Skeletal muscle tissue (tissue), 4 donors: ENCODE results near the gene VAV1. TPM values are rescaled to one million over a fixed set of nuclear protein-coding genes. Genes with fewer than 3 reads are reported as not detected.

ENCODE experiments used
- H3K27ac ChIP-seq: one replicate; pipeline ENCODE4 v1.7.0; 2013; ENCODE audit warnings: mild to moderate bottlenecking, low read depth, low read length, inconsistent platforms
- H3K27me3 ChIP-seq, 3 donors: one replicate each; pipeline ENCODE4 v1.7.0; 2013; ENCODE audit warnings: low read length in 3 of 3; ENCODE audit not compliant: control insufficient read depth in 3 of 3, insufficient read depth in 3 of 3
- H3K36me3 ChIP-seq, 3 donors: one replicate each; pipeline ENCODE4 v1.7.0; 2013; ENCODE audit warnings: low read length in 3 of 3; ENCODE audit not compliant: control insufficient read depth in 3 of 3, insufficient read depth in 3 of 3
- H3K4me1 ChIP-seq, 3 donors: one replicate each; pipeline ENCODE4 v1.7.0; 2013; ENCODE audit warnings: low read length in 3 of 3, mild to moderate bottlenecking in 3 of 3; ENCODE audit not compliant: control insufficient read depth in 3 of 3, insufficient read depth in 3 of 3
- H3K4me3 ChIP-seq, 3 donors: one replicate each; pipeline ENCODE4 v1.7.0; 2013; ENCODE audit warnings: low read length in 3 of 3
- H3K9ac ChIP-seq, 3 donors: one replicate each; pipeline ENCODE4 v1.7.0; 2013; ENCODE audit warnings: low read length in 3 of 3, mild to moderate bottlenecking in 3 of 3, moderate library complexity in 2 of 3, low read depth in 1 of 3
- H3K9me3 ChIP-seq, 3 donors: one replicate each; pipeline ENCODE4 v1.7.0; 2013; ENCODE audit warnings: low read length in 3 of 3; ENCODE audit not compliant: control insufficient read depth in 3 of 3
- total RNA-seq: library from RNA; depleted of rRNA; stranded (reverse); fragments of >200 nt; gene quantifications from one replicate; pipeline ENCODE4 v1.2.3, GENCODE V29; 2014
- donor health status: Osteomylitis.

Gene VAV1
- total RNA-seq, 1 donor from 2014 or later, result 4.7 TPM

DNA sequence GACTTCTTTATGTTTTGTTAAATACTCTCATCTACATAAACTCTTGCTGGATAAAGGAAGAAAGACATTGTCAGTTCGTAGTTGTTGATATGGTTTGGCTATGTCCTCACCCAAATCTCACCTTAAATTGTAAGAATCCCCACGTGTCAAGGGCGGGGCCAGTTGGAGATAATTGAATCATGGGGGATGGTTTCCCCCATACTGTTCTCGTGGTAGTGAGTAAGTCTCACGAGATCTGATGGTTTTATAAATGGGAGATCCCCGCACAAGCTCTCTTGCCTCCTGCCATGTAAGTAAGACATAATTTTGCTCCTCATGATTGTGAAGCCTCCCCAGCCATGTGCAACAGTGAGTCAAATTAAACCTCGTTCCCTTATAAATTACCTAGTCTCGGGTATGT lies 118.4 kb downstream of the VAV1 start:
- Histone ChIP-seq H3K27ac (no peak overlapping the region), H3K9ac (no peak overlapping the region), H3K4me1 (no peaks in the 10 kb centered on the region), H3K36me3 (no peaks in the 10 kb centered on the region), H3K27me3 (peaks cover 0 to 7% (median 0%) of the 10 kb centered on the region in 3 donors), H3K4me3 (no peak overlapping the region), H3K9me3 (peaks cover 0 to 6% (median 0%) of the 10 kb centered on the region in 3 donors)

DNA sequence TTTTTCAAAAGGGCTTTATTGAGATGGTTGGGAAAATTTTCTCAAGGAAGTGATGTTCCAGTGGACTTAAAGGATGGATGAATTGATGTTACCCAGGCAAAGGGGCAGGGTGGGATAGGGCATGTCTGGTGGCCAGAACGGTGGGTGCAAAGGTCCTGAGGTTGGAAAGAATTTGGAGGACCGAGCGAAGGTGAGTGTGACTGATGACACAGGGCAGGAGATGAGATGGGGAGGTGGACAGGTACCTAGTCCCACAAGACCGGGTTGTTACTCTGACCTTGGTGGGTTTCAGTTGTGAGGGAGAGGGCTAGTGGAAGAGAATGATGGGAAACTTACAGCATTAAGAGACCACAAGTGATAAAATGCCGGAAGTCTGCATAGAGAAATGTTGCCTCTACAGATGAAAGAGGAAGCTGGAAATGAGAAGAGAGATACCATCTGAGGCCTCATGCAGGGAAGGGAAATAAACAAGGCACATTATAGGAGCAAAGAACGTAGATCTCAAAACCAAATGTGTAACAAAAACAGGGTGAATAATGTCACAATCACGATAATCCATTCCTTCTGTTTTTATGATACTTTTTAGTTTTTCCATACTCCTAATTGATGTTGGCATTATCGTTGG lies 119.4 kb downstream of the VAV1 start:
- Histone ChIP-seq H3K9ac (no peak overlapping the region), H3K27ac (no peak overlapping the region), H3K4me1 (no peaks in the 10 kb centered on the region), H3K4me3 (no peak overlapping the region), H3K27me3 (peaks cover 0 to 7% (median 0%) of the 10 kb centered on the region in 3 donors), H3K9me3 (peaks cover 0 to 6% (median 2%) of the 10 kb centered on the region in 3 donors), H3K36me3 (no peaks in the 10 kb centered on the region)

DNA sequence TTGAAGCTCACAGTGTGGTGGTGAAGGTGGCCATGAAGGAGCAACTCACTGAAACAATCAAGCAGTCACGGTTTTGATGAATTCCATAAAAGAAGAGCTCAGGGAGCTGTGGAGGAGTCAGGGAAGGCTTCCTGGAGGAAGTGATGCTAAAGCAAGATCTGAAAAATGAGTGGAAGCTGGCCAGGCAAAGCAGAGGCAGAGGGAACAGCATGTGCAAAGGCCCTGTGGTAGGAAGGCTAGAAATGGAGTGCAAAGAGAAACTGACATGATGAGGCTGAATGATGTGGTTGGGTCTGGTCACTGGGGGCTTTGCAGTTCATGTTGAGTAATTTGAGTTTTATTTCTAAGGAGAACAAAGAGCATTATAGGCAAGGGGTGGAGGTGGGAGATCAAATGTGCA lies 121.8 kb downstream of the VAV1 start:
- no peak overlapping the region for H3K9ac ChIP-seq
- H3K9me3 ChIP-seq, result peaks cover 0 to 6% (median 2%) of the 10 kb centered on the region in 3 donors
- H3K27ac ChIP-seq, result no peak overlapping the region
- H3K36me3 ChIP-seq, result no peaks in the 10 kb centered on the region
- H3K4me1 ChIP-seq, result no peaks in the 10 kb centered on the region
- H3K27me3 ChIP-seq, result peaks cover 0 to 2% (median 0%) of the 10 kb centered on the region in 3 donors
- H3K4me3 ChIP-seq, result no peak overlapping the region

DNA sequence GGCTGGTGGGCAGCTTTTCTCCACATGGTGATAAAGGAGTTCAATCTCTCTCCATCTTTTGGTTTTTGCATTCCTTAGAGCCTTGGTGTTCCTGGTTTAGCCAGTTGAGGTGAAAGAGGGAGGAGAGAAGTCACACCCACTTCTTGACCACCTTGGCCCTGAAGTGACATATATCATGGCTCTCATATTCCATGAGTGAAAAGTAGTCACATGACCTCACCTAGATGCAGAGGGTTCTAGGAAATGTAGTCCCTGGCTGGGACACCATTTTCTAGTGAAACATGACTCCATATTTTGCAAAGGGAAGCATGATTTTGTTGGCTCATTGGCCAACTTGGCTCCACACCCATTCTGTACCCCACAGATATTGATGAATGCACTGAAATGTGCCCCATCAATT lies 130.9 kb downstream of the VAV1 start:
- H3K4me1 ChIP-seq, result no peaks in the 10 kb centered on the region
- H3K27me3 ChIP-seq, result no peaks in the 10 kb centered on the region
- no peak overlapping the region for H3K9ac ChIP-seq
- no peaks in the 10 kb centered on the region for H3K36me3 ChIP-seq
- H3K4me3 ChIP-seq, result no peak overlapping the region
- no peak overlapping the region for H3K27ac ChIP-seq
- peaks cover 15 to 20% (median 16%) of the 10 kb centered on the region in 3 donors for H3K9me3 ChIP-seq

DNA sequence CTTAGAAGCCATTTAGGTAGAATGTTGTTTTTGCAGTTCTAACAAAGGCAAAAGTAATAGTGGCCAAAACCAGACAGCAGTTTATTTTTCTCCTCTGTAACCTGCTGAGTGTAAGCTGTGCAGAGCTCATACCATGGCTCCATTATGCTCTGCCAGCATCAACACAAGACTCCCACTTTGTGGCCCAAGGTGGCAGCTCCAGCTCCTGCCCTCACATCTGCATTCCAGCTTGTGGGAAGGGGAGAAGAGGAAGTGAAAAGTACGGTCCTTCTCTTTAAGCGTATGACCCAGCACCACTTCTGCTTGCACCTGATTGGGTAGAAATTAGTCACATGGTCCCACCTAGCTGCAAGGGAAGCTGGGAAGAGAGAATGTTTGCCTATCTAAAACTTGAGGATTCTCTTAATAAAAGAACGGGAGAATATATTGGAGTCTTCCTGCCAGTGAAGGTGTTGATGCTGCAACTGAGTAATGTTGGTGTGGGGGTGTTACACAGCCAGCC lies 134.1 kb downstream of the VAV1 start:
- H3K4me3 ChIP-seq, result peak overlapping the region in 1 of 3 donors; percentile 41
- H3K4me1 ChIP-seq, result no peaks in the 10 kb centered on the region
- no peaks in the 10 kb centered on the region for H3K27me3 ChIP-seq
- peaks cover 4 to 13% (median 11%) of the 10 kb centered on the region in 3 donors for H3K9me3 ChIP-seq
- no peak overlapping the region for H3K27ac ChIP-seq
- H3K9ac ChIP-seq, result no peak overlapping the region
- H3K36me3 ChIP-seq, result no peaks in the 10 kb centered on the region

Other genes starting within 250 kb of the VAV1 start
- gene TNFSF9, start 241.7 kb upstream of the VAV1 start, total RNA-seq, result 1.0 TPM
- 1.0 TPM for gene CD70, start 181.6 kb upstream of the VAV1 start, total RNA-seq
- gene TNFSF14, start 102.5 kb upstream of the VAV1 start, total RNA-seq, result not detected
- gene C3, start 52.1 kb upstream of the VAV1 start, total RNA-seq, result 71.5 TPM
- 14.6 TPM for gene GPR108, start 35.1 kb upstream of the VAV1 start, total RNA-seq
- gene TRIP10, start 33.0 kb upstream of the VAV1 start, total RNA-seq, result 32.9 TPM
- not detected for gene SH2D3A, start 5.3 kb upstream of the VAV1 start, total RNA-seq
- gene ADGRE1, start 114.9 kb downstream of the VAV1 start, total RNA-seq, result 1.6 TPM
- gene MBD3L2B, start 248.7 kb downstream of the VAV1 start, total RNA-seq, result not detected